Keratinocyte (primary cell): Measurements from ENCODE around the gene FNDC10.

ENCODE experiments used
- CTCF ChIP-seq, 3 experiments: IDR thresholded peaks in 1 of 3; conservative IDR thresholded peaks in 1 of 3; optimal IDR thresholded peaks in 1 of 3; 2 replicates in 2 of 3; 3 replicates in 1 of 3; pipeline versions ENCODE3 to v1.5.1; 2011; ENCODE audit warnings: low read length in 3 of 3, mild to moderate bottlenecking in 3 of 3, moderate library complexity in 2 of 3, control low read depth in 1 of 3, inconsistent platforms in 1 of 3; ENCODE audit not compliant: insufficient read depth in 2 of 3; ENCODE audit errors: extremely low read depth in 1 of 3
- EZH2 ChIP-seq: IDR thresholded peaks from one replicate; pipeline ENCODE4 v1.6.1; 2012; ENCODE audit warnings: inconsistent platforms, mild to moderate bottlenecking, low read length, moderate library complexity

- TF ChIP-seq CTCF (optimal IDR thresholded peaks at IDR 0.05 in 1 of 3, IDR thresholded peaks at IDR 0.05 in 1 of 3, conservative IDR thresholded peaks at IDR 0.05 in 1 of 3; ENCODE audit: extremely low read depth in 1 of 3, insufficient read depth in 2 of 3, low read length in 3 of 3) (peak in 1 of 3 experiments; percentile 45), EZH2 (no peak)
Measured at GRCh38 chr1:1599030-1599934, 653 bp downstream of the FNDC10 start.
